GM12878 (cell line): Measurements from ENCODE around the gene PIGV. TPM values are rescaled to one million over a fixed set of nuclear protein-coding genes. Genes with fewer than 3 reads are reported as not detected.

Experiments
- ATAC-seq: fragments of 200-7000 bp; cut with Tn5 transposase; 3 replicates; pipeline ENCODE4 v1.9.1; 2020; ENCODE audit warnings: mild to moderate bottlenecking, moderate library complexity
- BruUV-seq: library from RNA; stranded (reverse); fragments of 400-500 nt; replicated peaks from 2 replicates; lab custom pipeline; 2021; lab: Mats Ljungman, UMichigan
- CTCF ChIA-PET: fragments of 300-600 bp; sonication (Branson Sonifier 250); formaldehyde crosslinking; extraction: SDS; loops from one replicate; lab custom pipeline; 2021; ENCODE audit warnings: inconsistent platforms; lab: Yijun Ruan, JAX
- POLR2A ChIA-PET: fragments of 350-600 bp; formaldehyde crosslinking; extraction: SDS; loops from one replicate; lab custom pipeline; 2021; ENCODE audit warnings: inconsistent platforms; lab: Charles Lee
- RAD21 ChIA-PET: fragments of 300-600 bp; sonication (Branson Sonifier 250); formaldehyde crosslinking; loops from one replicate; lab custom pipeline; 2023; ENCODE audit warnings: antibody characterized with exemption; ENCODE audit not compliant: unreplicated experiment; lab: Charles Lee
- SMC1A ChIA-PET: fragments of 300-600 bp; sonication (Branson Sonifier 250); formaldehyde crosslinking; loops from one replicate; lab custom pipeline; 2023; ENCODE audit not compliant: unreplicated experiment, uncharacterized antibody; lab: Charles Lee
- DNase-seq: peaks from one replicate; pipeline ENCODE4 v3.0.0-alpha.2; 2011; ENCODE audit warnings: low read depth, low spot score
- FAIRE-seq: peaks from 3 replicates; lab custom pipeline; 2011; peaks lifted over from hg19 to GRCh38; lab: Jason Lieb, UNC
- H2AFZ ChIP-seq: 2 replicates; pipeline ENCODE4 v1.6.0; 2011; ENCODE audit warnings: low read depth, low read length, control low read depth; ENCODE audit not compliant: control insufficient read depth
- H3K27ac ChIP-seq: 2 replicates; pipeline ENCODE4 v1.5.1; 2011; ENCODE audit warnings: control low read depth; ENCODE audit not compliant: control insufficient read depth, insufficient read depth
- H3K27me3 ChIP-seq, 2 experiments: replicated peaks in 1 of 2; 2 replicates each; pipeline versions ENCODE4 v1.6.0 to v1.6.1; 2011; ENCODE audit warnings: low read length in 1 of 2; ENCODE audit not compliant: control insufficient read depth in 2 of 2, insufficient read depth in 2 of 2
- H3K36me3 ChIP-seq, 2 experiments: 2 replicates each; pipeline ENCODE4 v1.5.1; 2011; ENCODE audit warnings: low read length in 1 of 2; ENCODE audit not compliant: control insufficient read depth in 2 of 2, insufficient read depth in 2 of 2
- H3K4me1 ChIP-seq: 2 replicates; pipeline ENCODE4 v1.6.1; 2011; ENCODE audit warnings: mild to moderate bottlenecking, low read length, moderate library complexity, mixed read lengths; ENCODE audit not compliant: control insufficient read depth, insufficient read depth
- H3K4me2 ChIP-seq: 2 replicates; pipeline ENCODE4 v1.6.0; 2011; ENCODE audit warnings: control low read depth; ENCODE audit not compliant: control insufficient read depth, insufficient read depth
- H3K4me3 ChIP-seq: fragments of 200-600 bp; sonication (generic); 2 replicates; pipeline ENCODE4 v1.5.1; 2016
- H3K79me2 ChIP-seq: 2 replicates; pipeline ENCODE4 v1.6.0; 2011; ENCODE audit warnings: low read length; ENCODE audit not compliant: control insufficient read depth, insufficient read depth
- H3K9ac ChIP-seq: 2 replicates; pipeline ENCODE4 v1.8.0; 2011; ENCODE audit warnings: low read length, control low read depth, mixed read lengths; ENCODE audit not compliant: control insufficient read depth, insufficient read depth
- H3K9me3 ChIP-seq: replicated peaks from 3 replicates; pipeline ENCODE4 v1.5.1; 2011; ENCODE audit warnings: mild to moderate bottlenecking, low read length; ENCODE audit not compliant: control insufficient read depth, insufficient read depth
- H4K20me1 ChIP-seq: 2 replicates; pipeline ENCODE4 v1.6.0; 2011; ENCODE audit not compliant: control insufficient read depth, insufficient read depth
- BACH1 ChIP-seq: fragments of 450-650 bp; IDR thresholded peaks from 2 replicates; pipeline ENCODE4 v1.6.1; 2017; ENCODE audit warnings: mild to moderate bottlenecking, borderline replicate concordance
- CREB1 ChIP-seq: IDR thresholded peaks from 2 replicates; pipeline ENCODE4 v1.6.1; 2012; ENCODE audit warnings: low read depth, mild to moderate bottlenecking, inconsistent platforms
- CREM ChIP-seq: IDR thresholded peaks from 2 replicates; pipeline ENCODE4 v1.6.1; 2014; ENCODE audit warnings: antibody characterized with exemption, low read depth
- DPF2 ChIP-seq: fragments of 450-650 bp; IDR thresholded peaks from 2 replicates; pipeline ENCODE4 v1.6.1; 2017; ENCODE audit warnings: mild to moderate bottlenecking
- ETV6 ChIP-seq, 2 experiments: fragments of 450-650 bp in 1 of 2; IDR thresholded peaks in 1 of 2; conservative IDR thresholded peaks in 1 of 2; 2 replicates each; pipeline ENCODE4 v1.6.1; 2014; ENCODE audit warnings: antibody characterized with exemption in 1 of 2, borderline replicate concordance in 1 of 2, low read depth in 1 of 2, mild to moderate bottlenecking in 1 of 2, moderate library complexity in 1 of 2
- FOXK2 ChIP-seq: fragments of 450-650 bp; IDR thresholded peaks from 2 replicates; pipeline ENCODE4 v1.6.1; 2017; ENCODE audit warnings: mild to moderate bottlenecking, moderate library complexity
- FOXM1 ChIP-seq: IDR thresholded peaks from 2 replicates; pipeline ENCODE4 v1.6.1; 2012; ENCODE audit warnings: low read depth, mild to moderate bottlenecking, inconsistent platforms, low read length, moderate library complexity
- GATAD2B ChIP-seq: fragments of 450-650 bp; conservative IDR thresholded peaks from 2 replicates; pipeline ENCODE4 v1.6.1; 2017; ENCODE audit warnings: low read depth, mild to moderate bottlenecking, moderate library complexity
- JUNB ChIP-seq: IDR thresholded peaks from 2 replicates; pipeline ENCODE4 v1.6.1; 2016; ENCODE audit warnings: antibody characterized with exemption, mild to moderate bottlenecking
- RCOR1 ChIP-seq: conservative IDR thresholded peaks from 2 replicates; pipeline ENCODE4 v1.6.1; 2012; ENCODE audit warnings: low read depth, low read length, improper control_type of control experiment
- SP1 ChIP-seq: IDR thresholded peaks from one replicate; pipeline ENCODE4 v1.6.1; 2011; ENCODE audit warnings: low read depth, low read length
- STAT3 ChIP-seq: IDR thresholded peaks from 2 replicates; pipeline ENCODE4 v1.6.1; 2011; ENCODE audit warnings: low read depth, low read length, improper control_type of control experiment
- TARDBP ChIP-seq: IDR thresholded peaks from 2 replicates; pipeline ENCODE4 v1.6.1; 2016; ENCODE audit warnings: borderline replicate concordance
- WGBS: methylation state at CpG from one replicate; pipeline ENCODE4 v1.1.6; 2016; ENCODE audit warnings: low lambda C conversion rate; ENCODE audit not compliant: insufficient replicate concordance, insufficient coverage; ENCODE audit errors: missing lambda C conversion rate; 5-methylcytosine and 5-hydroxymethylcytosine counted together
- in situ Hi-C: fragments of 300-500 bp; cut with MboI; formaldehyde crosslinking; loops from 9 replicates; pipeline ENCODE4 v1.14.3; 2018; ENCODE audit warnings: mixed read lengths
- intact Hi-C: fragments of 100-400 bp; cut with micrococcal nuclease; formaldehyde crosslinking; loops from one replicate; pipeline ENCODE4 v1.14.2; 2022; ENCODE audit not compliant: unreplicated experiment
- polyA plus RNA-seq, 11 experiments: library from polyadenylated mRNA; depleted of rRNA in 4 of 11; unstranded in 6 of 11; stranded (reverse) in 5 of 11; fragments of >200 nt; fragmentation: Nextera tagmentation in 4 of 11; fragmentation: Illumina TruSeq in 1 of 11; extraction: Ambion mirVana in 4 of 11; extraction: Trizol in 1 of 11; gene quantifications; 1 replicate in 1 of 11; 2 replicates in 10 of 11; pipeline versions ENCODE4 v1.2.1 to v1.2.3, GENCODE V29; 2011 to 2016; ENCODE audit warnings: inconsistent platforms in 2 of 11, missing spikeins in 2 of 11, low read depth in 1 of 11
- total RNA-seq, 4 experiments: library from RNA; depleted of rRNA in 3 of 4; stranded (reverse); fragments of >200 nt in 3 of 4; fragmentation: Illumina TruSeq in 1 of 4; extraction: Trizol in 1 of 4; gene quantifications; 2 replicates each; pipeline versions ENCODE4 v1.2.1 to v1.2.3, GENCODE V29; 2013 to 2021
- TF ChIP-seq, protein P1 (sequence below): fragments of 450-650 bp; formaldehyde crosslinking; IDR thresholded peaks from 2 replicates; pipeline ENCODE4 v1.4.0; 2020; ENCODE audit warnings: mild to moderate bottlenecking, moderate library complexity
- TF ChIP-seq, protein P2 (sequence below): fragments of 450-650 bp; conservative IDR thresholded peaks from 2 replicates; pipeline ENCODE4 v1.6.1; 2017; ENCODE audit warnings: mild to moderate bottlenecking, moderate library complexity

The PIGV gene
- total and polyA plus RNA-seq, 10 of the 15 experiments (the other 5 are each of a cell fraction or from before 2014, with no cell fraction given), result 8.8 to 18.1 (median 11.9) TPM

DNA sequence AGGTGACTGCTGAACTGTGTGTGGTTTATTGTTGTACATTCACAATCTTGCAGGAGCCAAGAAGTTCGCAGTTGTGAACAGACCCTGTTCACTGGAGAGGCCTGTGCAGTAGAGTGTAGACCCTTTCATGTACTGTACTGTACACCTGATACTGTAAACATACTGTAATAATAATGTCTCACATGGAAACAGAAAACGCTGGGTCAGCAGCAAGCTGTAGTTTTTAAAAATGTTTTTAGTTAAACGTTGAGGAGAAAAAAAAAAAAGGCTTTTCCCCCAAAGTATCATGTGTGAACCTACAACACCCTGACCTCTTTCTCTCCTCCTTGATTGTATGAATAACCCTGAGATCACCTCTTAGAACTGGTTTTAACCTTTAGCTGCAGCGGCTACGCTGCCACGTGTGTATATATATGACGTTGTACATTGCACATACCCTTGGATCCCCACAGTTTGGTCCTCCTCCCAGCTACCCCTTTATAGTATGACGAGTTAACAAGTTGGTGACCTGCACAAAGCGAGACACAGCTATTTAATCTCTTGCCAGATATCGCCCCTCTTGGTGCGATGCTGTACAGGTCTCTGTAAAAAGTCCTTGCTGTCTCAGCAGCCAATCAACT is 6.4 kb upstream of the PIGV start:
- Histone ChIP-seq H4K20me1 (no peaks in the 10 kb centered on the region), H3K36me3 (peaks cover 19 to 32% of the 10 kb centered on the region in 2 experiments), H3K27me3 (no peaks in the 10 kb centered on the region), H3K4me2 (no peak overlapping the region), H3K4me1 (peaks cover 13% of the 10 kb centered on the region), H3K4me3 (no peak overlapping the region), H3K9ac (no peak overlapping the region), H2AFZ (no peak overlapping the region), H3K79me2 (no peaks in the 10 kb centered on the region; the same call in 1 of the 2 replicates), H3K9me3 (no peaks in the 10 kb centered on the region), H3K27ac (no peak overlapping the region)
- WGBS, result 70% methylated on average over 11 of the region's 11 CpGs
- intact Hi-C loops (no loop called here), in situ Hi-C loops (no loop called here)
- TF ChIP-seq STAT3 (no peak), DPF2 (no peak), FOXK2 (no peak), CREM (no peak), ETV6 (conservative IDR thresholded peaks at IDR 0.05 in 1 of 2, IDR thresholded peaks at IDR 0.05 in 1 of 2; ENCODE audit: borderline replicate concordance in 1 of 2, low read depth in 1 of 2) (no peak), JUNB (no peak), SP1 (no peak), BACH1 (no peak), TARDBP (no peak), GATAD2B (no peak), FOXM1 (no peak), CREB1 (no peak), RCOR1 (no peak)
- TF ChIP-seq, protein P1, sequence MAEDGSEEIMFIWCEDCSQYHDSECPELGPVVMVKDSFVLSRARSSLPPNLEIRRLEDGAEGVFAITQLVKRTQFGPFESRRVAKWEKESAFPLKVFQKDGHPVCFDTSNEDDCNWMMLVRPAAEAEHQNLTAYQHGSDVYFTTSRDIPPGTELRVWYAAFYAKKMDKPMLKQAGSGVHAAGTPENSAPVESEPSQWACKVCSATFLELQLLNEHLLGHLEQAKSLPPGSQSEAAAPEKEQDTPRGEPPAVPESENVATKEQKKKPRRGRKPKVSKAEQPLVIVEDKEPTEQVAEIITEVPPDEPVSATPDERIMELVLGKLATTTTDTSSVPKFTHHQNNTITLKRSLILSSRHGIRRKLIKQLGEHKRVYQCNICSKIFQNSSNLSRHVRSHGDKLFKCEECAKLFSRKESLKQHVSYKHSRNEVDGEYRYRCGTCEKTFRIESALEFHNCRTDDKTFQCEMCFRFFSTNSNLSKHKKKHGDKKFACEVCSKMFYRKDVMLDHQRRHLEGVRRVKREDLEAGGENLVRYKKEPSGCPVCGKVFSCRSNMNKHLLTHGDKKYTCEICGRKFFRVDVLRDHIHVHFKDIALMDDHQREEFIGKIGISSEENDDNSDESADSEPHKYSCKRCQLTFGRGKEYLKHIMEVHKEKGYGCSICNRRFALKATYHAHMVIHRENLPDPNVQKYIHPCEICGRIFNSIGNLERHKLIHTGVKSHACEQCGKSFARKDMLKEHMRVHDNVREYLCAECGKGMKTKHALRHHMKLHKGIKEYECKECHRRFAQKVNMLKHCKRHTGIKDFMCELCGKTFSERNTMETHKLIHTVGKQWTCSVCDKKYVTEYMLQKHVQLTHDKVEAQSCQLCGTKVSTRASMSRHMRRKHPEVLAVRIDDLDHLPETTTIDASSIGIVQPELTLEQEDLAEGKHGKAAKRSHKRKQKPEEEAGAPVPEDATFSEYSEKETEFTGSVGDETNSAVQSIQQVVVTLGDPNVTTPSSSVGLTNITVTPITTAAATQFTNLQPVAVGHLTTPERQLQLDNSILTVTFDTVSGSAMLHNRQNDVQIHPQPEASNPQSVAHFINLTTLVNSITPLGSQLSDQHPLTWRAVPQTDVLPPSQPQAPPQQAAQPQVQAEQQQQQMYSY (CRISPR knock-in tag), result no peak
- TF ChIP-seq, protein P2, sequence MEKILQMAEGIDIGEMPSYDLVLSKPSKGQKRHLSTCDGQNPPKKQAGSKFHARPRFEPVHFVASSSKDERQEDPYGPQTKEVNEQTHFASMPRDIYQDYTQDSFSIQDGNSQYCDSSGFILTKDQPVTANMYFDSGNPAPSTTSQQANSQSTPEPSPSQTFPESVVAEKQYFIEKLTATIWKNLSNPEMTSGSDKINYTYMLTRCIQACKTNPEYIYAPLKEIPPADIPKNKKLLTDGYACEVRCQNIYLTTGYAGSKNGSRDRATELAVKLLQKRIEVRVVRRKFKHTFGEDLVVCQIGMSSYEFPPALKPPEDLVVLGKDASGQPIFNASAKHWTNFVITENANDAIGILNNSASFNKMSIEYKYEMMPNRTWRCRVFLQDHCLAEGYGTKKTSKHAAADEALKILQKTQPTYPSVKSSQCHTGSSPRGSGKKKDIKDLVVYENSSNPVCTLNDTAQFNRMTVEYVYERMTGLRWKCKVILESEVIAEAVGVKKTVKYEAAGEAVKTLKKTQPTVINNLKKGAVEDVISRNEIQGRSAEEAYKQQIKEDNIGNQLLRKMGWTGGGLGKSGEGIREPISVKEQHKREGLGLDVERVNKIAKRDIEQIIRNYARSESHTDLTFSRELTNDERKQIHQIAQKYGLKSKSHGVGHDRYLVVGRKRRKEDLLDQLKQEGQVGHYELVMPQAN, result no peak
- ChIA-PET SMC1A (interaction anchor here (0.7 to 1.7 kb wide), 8 partner anchors 9 to 179 kb away, joined by 3 to 6 read pairs (median 4); no protein-coding TSS in a partner anchor), POLR2A (interaction anchor here (0.5 to 1.1 kb wide), 3 partner anchors 85 to 167 kb away, joined by 3 to 6 read pairs (median 4); no protein-coding TSS in a partner anchor), RAD21 (interaction anchor here (1.0 to 1.3 kb wide), 3 partner anchors 36 to 105 kb away, joined by 3 read pairs; no protein-coding TSS in a partner anchor), CTCF (interaction anchor here (1.0 to 3.5 kb wide), 4 partner anchors 30 to 179 kb away, joined by 3 to 14 read pairs (median 4); no protein-coding TSS in a partner anchor)
- FAIRE-seq (no peak), ATAC-seq (no peak), DNase-seq (no peak)
- BruUV-seq, result TSS peak; percentile 49
